PC-3 (cell line): Measurements from ENCODE around the gene TENM4.

Experiments
- EZH2 ChIP-seq: fragments of 300-600 bp; sonication (generic); IDR thresholded peaks from one replicate; pipeline ENCODE4 v1.6.1; 2017; ENCODE audit warnings: antibody characterized with exemption, mild to moderate bottlenecking, low read length; ENCODE audit not compliant: unreplicated experiment
- EZH2phosphoT487 ChIP-seq: fragments of 300-600 bp; sonication (generic); IDR thresholded peaks from 2 replicates; pipeline ENCODE4 v1.6.1; 2018; ENCODE audit warnings: mild to moderate bottlenecking, antibody characterized with exemption, low read length, borderline replicate concordance
- TF ChIP-seq, protein P1 (sequence below): fragments of 300-600 bp; sonication (generic); conservative IDR thresholded peaks from 2 replicates; pipeline ENCODE4 v1.5.1; 2017; ENCODE audit warnings: antibody characterized with exemption, low read depth, mild to moderate bottlenecking, low read length

DNA sequence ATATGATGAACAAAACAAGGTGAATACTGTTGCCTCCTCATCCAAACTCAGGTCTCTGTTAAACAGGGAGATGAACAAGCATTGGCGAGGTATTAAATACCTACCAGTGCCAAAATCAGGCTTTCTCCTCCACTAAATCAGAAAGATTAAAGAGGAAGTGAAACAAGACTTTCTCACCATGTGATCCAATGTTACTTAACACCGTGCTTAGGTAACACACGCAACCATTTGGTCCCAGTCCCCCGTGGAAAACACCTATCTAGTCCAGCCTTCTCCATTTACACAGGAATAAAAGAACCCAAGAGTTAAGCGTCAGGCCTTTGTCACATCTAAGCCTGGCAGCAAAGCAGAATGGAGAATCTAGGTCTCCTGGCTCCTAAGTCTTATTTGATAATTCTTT, 34.5 kb downstream of the TENM4 start:
- TF ChIP-seq, protein P1, sequence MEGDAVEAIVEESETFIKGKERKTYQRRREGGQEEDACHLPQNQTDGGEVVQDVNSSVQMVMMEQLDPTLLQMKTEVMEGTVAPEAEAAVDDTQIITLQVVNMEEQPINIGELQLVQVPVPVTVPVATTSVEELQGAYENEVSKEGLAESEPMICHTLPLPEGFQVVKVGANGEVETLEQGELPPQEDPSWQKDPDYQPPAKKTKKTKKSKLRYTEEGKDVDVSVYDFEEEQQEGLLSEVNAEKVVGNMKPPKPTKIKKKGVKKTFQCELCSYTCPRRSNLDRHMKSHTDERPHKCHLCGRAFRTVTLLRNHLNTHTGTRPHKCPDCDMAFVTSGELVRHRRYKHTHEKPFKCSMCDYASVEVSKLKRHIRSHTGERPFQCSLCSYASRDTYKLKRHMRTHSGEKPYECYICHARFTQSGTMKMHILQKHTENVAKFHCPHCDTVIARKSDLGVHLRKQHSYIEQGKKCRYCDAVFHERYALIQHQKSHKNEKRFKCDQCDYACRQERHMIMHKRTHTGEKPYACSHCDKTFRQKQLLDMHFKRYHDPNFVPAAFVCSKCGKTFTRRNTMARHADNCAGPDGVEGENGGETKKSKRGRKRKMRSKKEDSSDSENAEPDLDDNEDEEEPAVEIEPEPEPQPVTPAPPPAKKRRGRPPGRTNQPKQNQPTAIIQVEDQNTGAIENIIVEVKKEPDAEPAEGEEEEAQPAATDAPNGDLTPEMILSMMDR, result no peak
- TF ChIP-seq EZH2 (no peak), EZH2phosphoT487 (no peak)
